Stimulated activated CD4-positive, alpha-beta T cell treated with anti-CD3 and anti-CD28 coated beads, TNF-alpha, amount 100 ng/mL, for 24 hours (primary cell): Measurements from ENCODE around the gene HSPG2.
"Not testable (repeated sequence)": the region's sequence is repeated elsewhere in the genome, so short reads cannot be mapped to it uniquely, and the experiment has no call there.

Experiments
- DNase-seq, 3 experiments: peaks; one replicate each; pipeline ENCODE4 v3.0.0-alpha.2; 2020; ENCODE audit warnings: low read depth in 3 of 3

The HSPG2 gene

GRCh38 chr1:21843996-21844395 lies 93.1 kb downstream of the HSPG2 start:
- DNase-seq: no peak

DNA sequence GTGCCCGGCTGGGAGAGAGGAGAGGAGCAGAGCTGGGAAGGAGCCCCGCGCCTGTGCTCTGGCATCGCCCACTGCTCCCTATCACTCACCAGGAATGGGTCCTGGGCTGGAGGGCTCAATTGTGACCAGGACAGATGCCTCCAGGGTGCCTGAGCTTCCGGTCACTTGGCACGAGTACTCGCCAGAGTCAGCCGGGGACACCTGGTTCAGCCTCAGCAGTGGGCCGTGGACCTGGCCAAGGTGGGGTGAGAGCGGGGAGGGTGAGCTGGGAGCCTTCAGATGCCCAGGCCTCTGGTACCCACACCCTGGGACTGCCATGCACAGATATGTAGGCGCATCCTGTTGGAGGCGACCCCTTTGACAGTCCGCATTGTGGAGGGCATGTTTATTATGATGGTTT lies 93.9 kb downstream of the HSPG2 start:
- DNase-seq: no peak

DNA sequence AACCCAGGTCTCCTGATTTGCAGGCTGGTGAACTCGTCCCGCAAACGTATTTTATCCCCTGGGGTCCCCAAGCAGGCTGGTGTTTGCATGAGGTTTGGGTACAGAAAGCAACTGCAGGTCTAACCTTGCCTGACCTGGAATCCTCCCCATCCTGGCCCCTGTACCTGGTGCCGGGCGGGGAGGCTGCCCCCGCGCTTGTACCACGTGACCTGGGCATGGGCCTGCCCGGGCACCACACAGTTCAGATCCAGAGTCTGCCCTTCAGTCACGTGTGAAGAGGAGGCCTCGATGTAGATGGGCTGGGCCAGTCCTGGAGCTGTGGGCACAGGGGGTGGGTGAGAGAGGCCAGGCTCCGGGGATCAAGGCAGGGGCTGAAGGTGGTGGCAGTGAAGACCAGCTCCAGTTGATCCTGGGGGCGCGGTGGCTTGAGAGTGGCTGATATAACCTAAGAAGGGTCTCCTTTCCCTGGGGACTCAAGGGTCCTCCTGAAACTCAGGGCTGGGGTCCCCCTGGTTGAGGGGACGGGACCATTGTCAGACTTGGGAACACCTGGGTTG lies 94.4 kb downstream of the HSPG2 start:
- no peak for DNase-seq

- no peak for DNase-seq
Observed at GRCh38 chr1:21841852-21842466, 95.2 kb downstream of the HSPG2 start.

- DNase-seq: no peak
Observed at GRCh38 chr1:21840981-21841380, 96.1 kb downstream of the HSPG2 start.

DNA sequence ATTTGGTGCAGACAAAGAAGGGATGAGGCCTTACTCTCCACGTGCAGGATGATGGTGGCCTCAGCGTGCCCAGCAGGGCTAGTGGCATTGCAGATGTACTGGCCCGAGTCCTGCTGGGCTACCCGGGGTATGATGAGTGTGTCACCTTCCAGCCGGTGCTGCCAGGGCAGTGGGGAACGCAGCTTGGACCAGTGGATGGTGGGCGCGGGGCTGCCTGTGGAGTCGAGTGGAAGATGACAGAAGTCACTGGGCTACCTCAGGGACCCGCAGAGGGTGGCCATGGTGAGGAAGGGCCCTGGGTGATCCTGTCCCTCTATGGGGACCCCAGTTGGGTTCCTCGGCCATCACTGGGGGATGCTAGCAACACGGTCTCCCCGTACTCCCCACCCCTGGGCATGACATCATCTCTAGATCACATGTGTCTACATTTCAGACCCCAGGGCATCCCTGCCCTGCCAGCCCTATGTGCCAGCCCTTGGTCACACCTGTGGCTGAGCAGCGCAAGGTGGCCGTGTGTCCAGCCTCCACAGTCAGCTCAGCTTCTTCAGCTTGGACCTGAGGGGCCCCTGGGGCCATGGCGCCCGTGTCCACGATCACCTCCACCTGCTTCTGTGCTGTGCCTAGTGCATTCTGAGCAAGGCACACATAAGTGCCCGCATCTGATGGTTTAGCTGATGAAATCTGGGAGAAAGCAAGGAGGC lies 97.6 kb downstream of the HSPG2 start:
- DNase-seq: no peak

DNA sequence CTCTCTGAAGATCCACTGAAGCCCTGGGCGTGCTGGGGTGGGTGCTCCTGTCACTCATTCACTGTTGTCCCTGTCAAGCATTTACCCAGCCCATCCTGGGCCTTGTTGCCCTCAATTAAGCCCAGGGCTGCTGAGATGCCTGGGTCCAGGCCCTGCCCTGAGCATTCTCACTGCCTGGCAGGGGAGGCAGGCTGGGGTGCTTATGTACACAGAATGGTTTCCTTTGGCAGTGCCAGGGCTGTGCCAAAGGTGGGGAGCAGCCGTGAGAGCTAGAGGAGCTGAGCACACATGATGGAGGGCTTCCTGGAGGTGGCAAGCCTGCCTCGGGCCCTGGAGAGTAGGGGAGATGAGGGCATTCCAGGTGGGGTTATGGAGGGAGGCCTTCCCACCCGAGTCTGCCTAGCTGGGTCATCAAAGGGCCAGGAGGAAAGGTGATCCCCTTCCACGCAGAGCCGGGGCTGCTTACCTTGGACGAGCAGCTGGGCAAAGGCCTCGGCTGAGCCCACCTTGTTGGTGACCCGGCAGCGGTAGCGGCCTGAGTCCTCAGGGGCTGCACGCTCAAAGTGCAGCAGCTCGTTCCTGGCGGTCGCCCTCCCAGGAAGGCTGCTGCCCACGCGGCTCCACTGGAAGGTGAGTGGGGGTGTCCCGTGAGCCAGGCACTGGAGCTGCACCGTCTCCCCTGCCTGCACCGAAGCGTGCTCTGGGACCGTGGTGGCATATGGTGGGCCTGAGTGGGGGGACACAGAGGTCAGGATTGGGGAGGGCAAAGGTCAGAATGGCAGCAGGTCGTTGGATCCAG lies 98.6 kb downstream of the HSPG2 start:
- DNase-seq: no peak

- no peak for DNase-seq
Observed at GRCh38 chr1:21837476-21837875, 99.6 kb downstream of the HSPG2 start.

DNA sequence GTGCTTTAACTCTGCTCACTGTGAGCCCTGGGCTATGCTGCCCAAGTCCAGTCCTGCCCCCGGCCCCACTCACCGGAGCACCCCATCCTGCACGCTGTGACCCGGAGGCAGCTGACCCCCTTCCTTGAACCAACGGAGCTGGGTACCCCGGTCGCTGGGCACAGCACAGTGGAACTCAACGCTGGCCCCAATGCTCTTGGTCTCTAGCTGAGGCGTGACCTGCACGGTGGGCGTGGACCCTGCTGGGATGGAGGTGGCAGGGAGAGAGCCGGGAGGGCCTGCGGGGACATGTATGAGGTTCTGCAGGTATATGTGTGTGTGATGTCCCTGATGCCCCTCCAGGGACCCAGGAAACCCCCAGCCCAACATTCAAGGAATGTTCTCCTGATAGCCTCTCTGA lies 100.4 kb downstream of the HSPG2 start:
- DNase-seq: no peak

GRCh38 chr1:21836010-21836409 lies 101.1 kb downstream of the HSPG2 start:
- no peak for DNase-seq

DNA sequence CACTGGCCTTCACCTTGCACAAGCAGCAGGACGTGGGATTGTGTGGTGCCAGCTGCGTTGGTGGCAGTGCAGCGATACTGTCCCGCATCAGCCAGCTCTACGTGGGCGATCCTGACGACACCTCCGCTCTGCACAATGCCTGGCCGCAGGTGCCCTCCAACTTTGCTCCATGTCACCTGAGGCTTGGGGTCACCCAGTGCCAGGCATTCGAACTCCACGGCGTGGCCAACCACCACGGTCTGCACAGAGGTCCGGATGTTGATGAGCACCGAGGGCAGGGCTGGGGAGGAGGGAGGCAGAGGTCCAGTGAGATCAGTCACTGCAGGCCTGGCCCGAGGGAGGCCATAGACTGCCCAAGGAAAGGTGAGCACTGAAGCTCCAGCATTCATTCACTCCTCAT lies 102.4 kb downstream of the HSPG2 start:
- no peak for DNase-seq

DNA sequence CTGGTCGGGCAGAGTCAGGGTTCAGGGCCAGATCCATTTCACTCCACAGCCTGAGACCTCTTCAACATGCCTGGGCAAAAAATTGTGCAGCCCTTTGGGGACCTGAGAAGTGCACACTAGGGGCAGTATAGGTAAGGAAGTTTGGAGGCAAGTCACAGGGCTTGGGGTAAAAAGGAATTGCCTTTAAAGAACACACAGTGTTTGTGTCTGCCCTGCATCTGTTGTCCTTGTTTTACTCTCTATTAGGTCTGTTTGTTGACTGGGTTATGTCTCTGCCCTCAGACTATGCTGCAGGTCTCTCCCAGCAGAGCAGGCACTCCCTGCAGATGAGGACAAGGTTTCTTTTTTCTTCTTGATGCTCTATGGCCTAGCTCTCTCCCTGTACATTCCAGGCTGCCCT lies 103.0 kb downstream of the HSPG2 start:
- no peak for DNase-seq

DNA sequence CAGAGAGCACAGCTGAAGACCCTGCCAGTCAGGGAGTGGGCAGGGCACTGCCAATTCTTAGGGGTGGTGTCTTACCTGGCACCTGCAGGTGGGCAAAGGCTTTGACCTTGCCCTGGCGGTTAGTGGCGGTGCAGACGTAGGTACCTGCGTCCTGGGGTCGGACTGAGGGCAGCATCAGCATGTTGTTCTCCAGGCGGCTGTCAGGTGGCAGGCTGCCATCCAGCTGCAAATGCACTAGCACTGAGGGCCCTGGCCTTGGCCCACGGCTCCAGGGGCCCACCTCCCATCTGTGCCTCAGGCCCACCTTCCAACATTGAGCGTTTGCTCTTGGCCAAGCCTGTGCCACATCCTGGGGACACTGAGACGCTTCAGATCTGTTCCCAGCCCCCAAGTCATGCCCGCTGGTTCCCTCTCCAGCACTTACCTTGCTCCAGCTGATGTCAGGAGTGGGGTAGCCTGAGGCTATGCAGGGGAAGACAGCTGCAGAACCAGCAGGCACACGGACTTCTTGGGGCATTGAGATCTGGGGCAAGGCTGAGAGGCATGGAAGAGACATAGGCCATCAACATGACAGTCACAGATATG lies 103.6 kb downstream of the HSPG2 start:
- no peak for DNase-seq

DNA sequence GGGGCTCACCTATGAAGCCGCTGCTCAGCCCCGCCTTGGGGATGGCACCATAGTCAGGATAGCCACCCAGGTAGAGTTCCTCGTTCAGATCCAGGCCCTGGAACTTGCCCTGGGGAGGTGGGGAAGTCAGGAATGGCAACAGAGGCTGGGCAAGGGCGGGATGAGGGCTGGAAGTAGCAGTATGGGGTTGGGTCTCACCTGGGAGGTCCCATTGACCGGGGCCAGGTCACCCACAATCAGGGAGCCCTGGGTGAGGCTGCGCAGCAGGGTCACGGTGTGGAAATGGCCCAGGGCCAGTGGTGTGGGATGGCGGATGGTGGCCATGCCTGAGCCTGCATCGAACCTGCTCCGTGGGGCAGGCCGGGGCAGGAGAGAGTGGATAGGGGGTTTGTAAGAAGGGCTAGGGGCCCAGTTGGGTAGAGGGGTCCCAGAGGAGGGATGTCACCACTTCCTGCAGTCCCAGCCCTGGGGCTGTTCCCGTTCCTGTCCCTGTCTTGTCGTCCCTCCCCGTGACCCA lies 105.6 kb downstream of the HSPG2 start:
- no peak for DNase-seq

DNA sequence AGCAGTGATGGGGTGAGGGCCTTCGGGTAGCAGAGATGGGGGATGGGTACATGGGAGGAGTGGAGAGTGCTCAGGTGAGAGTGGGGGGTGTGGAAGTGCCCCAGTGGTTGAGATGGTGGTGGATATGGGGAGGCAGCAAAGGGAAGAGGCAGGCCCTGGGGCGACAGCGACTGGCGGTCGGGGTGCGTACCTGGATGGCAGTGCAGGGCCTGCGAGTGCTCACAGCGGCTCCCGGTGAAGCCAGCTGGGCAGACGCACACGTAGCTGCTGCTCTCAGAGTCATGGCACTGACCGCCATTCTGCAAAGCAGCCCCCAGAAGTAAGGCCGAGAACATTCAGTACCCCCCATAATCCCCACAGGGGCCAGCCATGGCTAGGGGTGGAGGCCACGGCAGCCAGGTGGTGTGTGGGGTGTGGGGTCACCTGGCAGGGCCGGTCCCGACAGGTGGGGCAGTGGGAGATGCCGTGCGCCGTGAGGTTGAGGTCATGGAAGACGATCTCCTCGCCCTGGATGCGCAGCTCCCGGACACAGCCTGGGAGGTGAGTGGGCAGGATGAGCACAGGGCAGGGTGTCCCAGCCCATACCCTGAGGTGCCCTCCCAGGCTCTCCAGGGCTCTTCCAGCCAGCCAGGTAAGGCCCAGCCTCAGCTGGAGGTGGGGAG lies 106.2 kb downstream of the HSPG2 start:
- no peak for DNase-seq

GRCh38 chr1:21829294-21829693 lies 107.8 kb downstream of the HSPG2 start:
- no peak for DNase-seq

DNA sequence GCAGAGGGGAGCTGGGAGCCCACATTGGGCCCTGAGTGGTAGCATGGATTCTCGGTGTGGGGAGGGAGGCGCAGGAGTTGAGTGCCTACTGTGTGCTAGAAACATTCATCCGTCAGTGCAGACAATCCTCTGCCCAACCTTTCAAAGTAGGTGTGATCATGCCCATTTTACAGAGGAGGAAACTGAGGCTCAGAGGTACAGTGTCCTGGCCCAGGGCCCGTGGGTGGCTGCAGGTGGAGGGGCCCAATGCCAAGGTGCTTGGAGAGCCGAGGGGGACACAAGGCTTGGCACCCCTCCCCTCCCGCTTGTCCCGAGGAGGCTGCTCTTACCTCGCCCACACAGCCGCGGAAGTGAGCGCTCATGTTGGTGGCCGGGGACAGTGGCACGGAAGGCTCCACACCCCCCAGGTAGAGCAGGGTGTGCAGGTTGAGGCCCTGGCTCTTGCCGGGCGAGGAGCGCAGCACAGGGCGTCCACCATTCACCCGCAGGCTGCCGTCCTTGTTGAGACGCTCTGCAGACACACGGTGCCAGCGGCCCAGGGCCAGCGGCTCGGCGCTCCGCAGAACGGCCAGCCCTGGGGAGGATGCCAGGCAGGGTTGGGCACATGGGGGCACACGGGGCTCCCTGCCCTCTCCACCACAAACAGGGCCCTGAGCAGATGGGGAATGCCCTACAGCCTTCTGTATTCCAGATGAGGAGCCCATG lies 108.5 kb downstream of the HSPG2 start:
- no peak for DNase-seq

DNA sequence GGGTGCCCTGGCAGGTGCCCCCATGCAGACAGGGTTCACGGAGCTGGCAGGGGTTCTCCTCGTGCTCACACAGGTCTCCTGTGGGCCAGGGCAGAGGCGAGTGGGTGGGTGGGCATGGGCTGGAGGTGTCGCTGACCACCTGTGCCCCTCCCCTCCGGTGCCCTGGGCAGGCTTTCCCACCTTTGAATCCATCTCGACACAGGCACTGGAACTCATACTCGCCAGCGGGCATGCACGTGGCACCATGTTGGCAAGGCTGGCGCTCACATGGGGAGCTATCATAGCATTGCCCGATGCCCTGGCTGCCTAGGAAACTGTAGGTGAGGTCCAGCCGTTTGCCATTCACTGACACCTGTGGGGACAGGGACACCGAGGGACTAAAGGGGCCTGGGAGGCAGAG lies 109.0 kb downstream of the HSPG2 start:
- no peak for DNase-seq

GRCh38 chr1:21827141-21827679 lies 109.9 kb downstream of the HSPG2 start:
- no peak for DNase-seq

DNA sequence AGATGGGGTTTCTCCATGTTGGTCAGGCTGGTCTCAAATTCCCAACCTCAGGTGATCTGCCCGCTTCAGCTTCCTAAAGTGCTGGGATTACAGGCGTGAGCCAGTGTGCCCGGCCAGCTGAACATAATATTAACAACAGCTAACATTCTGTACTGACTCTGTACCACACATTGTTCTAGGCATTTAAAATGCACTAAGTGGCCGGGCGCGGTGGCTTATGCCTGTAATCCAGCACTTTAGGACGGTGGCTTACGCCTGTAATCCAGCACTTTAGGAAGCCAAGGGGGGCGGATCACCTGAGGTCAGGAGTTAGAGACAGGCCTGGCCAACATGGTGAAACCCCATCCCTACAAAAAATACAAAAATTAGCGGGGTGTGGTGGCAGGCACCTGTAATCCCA lies 110.4 kb downstream of the HSPG2 start:
- DNase-seq: not testable (repeated sequence)

GRCh38 chr1:21825393-21825792 lies 111.7 kb downstream of the HSPG2 start:
- no peak for DNase-seq
